Measurements from ENCODE around the gene SIK2. TPM values are rescaled to one million over a fixed set of nuclear protein-coding genes. Genes with fewer than 3 reads are reported as not detected.

The SIK2 gene
- total and polyA plus RNA-seq, 2 donors (not counting 3 experiments of a cell fraction or from before 2014, with no cell fraction given), result 14.6 to 17.1 TPM

- no peaks in the 10 kb centered on the region for H3K9me1 ChIP-seq (replicated peaks; ENCODE audit: control insufficient read depth, extremely low read depth, insufficient read depth, low read length)
- intact Hi-C loops (cut with micrococcal nuclease), result no loop called here
- CTCF ChIA-PET, result interaction anchor here (0.9 to 2.8 kb wide), 7 partner anchors 8 to 157 kb away, joined by 3 to 12 read pairs (median 3); partner anchors contain the start of gene SIK2
- TF ChIP-seq FOS (IDR thresholded peaks at IDR 0.05; ENCODE audit: borderline replicate concordance, insufficient read depth, low read length), result no peak
- peak; percentile 51 for TF ChIP-seq JUN (IDR thresholded peaks at IDR 0.05; ENCODE audit: borderline replicate concordance, insufficient read depth, insufficient read length, low read depth)
- peak; percentile 26 for DNase-seq (ENCODE audit: low read depth, low spot score)
- H3K9me3 ChIP-seq (replicated peaks; ENCODE audit: control insufficient read depth, insufficient read depth, low read length), result no peaks in the 10 kb centered on the region
- H4K20me1 ChIP-seq (replicated peaks; ENCODE audit: control insufficient read depth, extremely low read depth, insufficient read depth, low read length), result peaks cover 2% of the 10 kb centered on the region
- H2AFZ ChIP-seq (ENCODE audit: low read depth, low read length), result no peak overlapping the region
- POLR2A ChIA-PET, result no interaction called here
- H3K27ac ChIP-seq (ENCODE audit: insufficient read depth, low read depth, low read length), result no peak overlapping the region
- H3K36me3 ChIP-seq (ENCODE audit: control insufficient read depth in 2 of 2, extremely low read depth in 1 of 2, insufficient read depth in 2 of 2, low read length in 2 of 2), result peaks cover 6 to 21% of the 10 kb centered on the region in 2 experiments
- dilution Hi-C loops (cut with MboI; ENCODE audit: extremely low pct_ligation_motif_present, low sequenced_read_pairs), result no loop called here
- H3K4me3 ChIP-seq (replicated peaks in 1 of 3; ENCODE audit: insufficient read depth in 1 of 3, low read depth in 1 of 3, low read length in 3 of 3), result no peak overlapping the region
- H3K27me3 ChIP-seq (ENCODE audit: control insufficient read depth in 2 of 2, insufficient read depth in 2 of 2, low read length in 2 of 2), result no peaks in the 10 kb centered on the region
- FAIRE-seq, result no peak
- H3K9ac ChIP-seq (replicated peaks; ENCODE audit: extremely low read depth, insufficient read depth, low read length), result no peak overlapping the region
- H3K79me2 ChIP-seq (ENCODE audit: control insufficient read depth, insufficient read depth, low read length), result peaks cover 4% of the 10 kb centered on the region
- H3K4me1 ChIP-seq (ENCODE audit: control insufficient read depth, extremely low read depth, insufficient read depth, low read length), result peaks cover 4% of the 10 kb centered on the region
- no peak overlapping the region for H3K4me2 ChIP-seq (ENCODE audit: insufficient read depth, low read length)
- BruUV-seq (replicated peaks), result no TSS peak
Observed at GRCh38 chr11:111759778-111760407, 157.6 kb downstream of the SIK2 start.

- Histone ChIP-seq H2AFZ (ENCODE audit: low read depth, low read length) (no peak overlapping the region), H3K4me2 (ENCODE audit: insufficient read depth, low read length) (no peak overlapping the region), H3K36me3 (ENCODE audit: control insufficient read depth in 2 of 2, extremely low read depth in 1 of 2, insufficient read depth in 2 of 2, low read length in 2 of 2) (peaks cover 6 to 21% of the 10 kb centered on the region in 2 experiments), H3K79me2 (ENCODE audit: control insufficient read depth, insufficient read depth, low read length) (peaks cover 12% of the 10 kb centered on the region), H3K4me1 (ENCODE audit: control insufficient read depth, extremely low read depth, insufficient read depth, low read length) (peaks cover 9% of the 10 kb centered on the region), H3K9me3 (replicated peaks; ENCODE audit: control insufficient read depth, insufficient read depth, low read length) (no peaks in the 10 kb centered on the region), H3K9ac (replicated peaks; ENCODE audit: extremely low read depth, insufficient read depth, low read length) (no peak overlapping the region), H3K4me3 (replicated peaks in 1 of 3; ENCODE audit: insufficient read depth in 1 of 3, low read depth in 1 of 3, low read length in 3 of 3) (no peak overlapping the region), H3K27ac (ENCODE audit: insufficient read depth, low read depth, low read length) (no peak overlapping the region), H4K20me1 (replicated peaks; ENCODE audit: control insufficient read depth, extremely low read depth, insufficient read depth, low read length) (peaks cover 2% of the 10 kb centered on the region), H3K9me1 (replicated peaks; ENCODE audit: control insufficient read depth, extremely low read depth, insufficient read depth, low read length) (no peaks in the 10 kb centered on the region), H3K27me3 (ENCODE audit: control insufficient read depth in 2 of 2, insufficient read depth in 2 of 2, low read length in 2 of 2) (no peaks in the 10 kb centered on the region)
- FAIRE-seq, result no peak
- dilution Hi-C loops (cut with MboI; ENCODE audit: extremely low pct_ligation_motif_present, low sequenced_read_pairs), result no loop called here
- no TSS peak for BruUV-seq (replicated peaks)
- no peak for TF ChIP-seq POLR2A (IDR thresholded peaks at IDR 0.05; ENCODE audit: low read depth, low read length)
- no peak for TF ChIP-seq POLR2AphosphoS5 (IDR thresholded peaks at IDR 0.05; ENCODE audit: insufficient read depth, low read depth, low read length)
- no peak for TF ChIP-seq MYC (IDR thresholded peaks at IDR 0.05; ENCODE audit: low read depth, low read length)
- TF ChIP-seq, protein P1, sequence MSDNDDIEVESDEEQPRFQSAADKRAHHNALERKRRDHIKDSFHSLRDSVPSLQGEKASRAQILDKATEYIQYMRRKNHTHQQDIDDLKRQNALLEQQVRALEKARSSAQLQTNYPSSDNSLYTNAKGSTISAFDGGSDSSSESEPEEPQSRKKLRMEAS (IDR thresholded peaks at IDR 0.05; ENCODE audit: insufficient read depth, insufficient read length), result no peak
- no peak for TF ChIP-seq JUN (IDR thresholded peaks at IDR 0.05; ENCODE audit: borderline replicate concordance, insufficient read depth, insufficient read length, low read depth)
- TF ChIP-seq CTCF (IDR thresholded peaks at IDR 0.05; ENCODE audit: extremely low read depth in 1 of 2, insufficient read depth in 1 of 2, low read depth in 1 of 2, low read length in 2 of 2), result no peak
- no peak for TF ChIP-seq FOS (IDR thresholded peaks at IDR 0.05; ENCODE audit: borderline replicate concordance, insufficient read depth, low read length)
- TF ChIP-seq GATA2 (IDR thresholded peaks at IDR 0.05; ENCODE audit: insufficient read depth, insufficient read length, low read depth, low read length), result no peak
- no peak for TF ChIP-seq EZH2 (IDR thresholded peaks at IDR 0.05; ENCODE audit: borderline replicate concordance, low read depth, low read length, severe bottlenecking)
- intact Hi-C loops (cut with micrococcal nuclease), result no loop called here
- ChIA-PET CTCF (interaction anchor here (1.5 to 1.8 kb wide), 2 partner anchors 157 to 158 kb away, joined by 3 to 7 read pairs; partner anchors contain the start of gene SIK2), POLR2A (no interaction called here)
- DNase-seq (ENCODE audit: low read depth, low spot score), result no peak
Observed at GRCh38 chr11:111761036-111761435, 158.8 kb downstream of the SIK2 start.
